HG03039 (cell line): ENCODE results near the gene RPUSD1.

Source experiments
- ATAC-seq: cut with Tn5 transposase; IDR thresholded peaks from one replicate; pipeline ENCODE4 v1.9.1; 2021; ENCODE audit warnings: mild to moderate bottlenecking, moderate library complexity; ENCODE audit not compliant: unreplicated experiment

Gene RPUSD1

GRCh38 chr16:799948-800833, 12.0 kb upstream of the RPUSD1 start, which contains the start of gene GNG13:
Gene GNG13, minus strand, starts transcription at chr16:800734. Its CDS starts 1,657 bp downstream, at chr16:799077.
- ATAC-seq, result no peak

GRCh38 chr16:799111-799947, 11.1 kb upstream of the RPUSD1 start:
- no peak for ATAC-seq

GRCh38 chr16:798666-799065, 10.5 kb upstream of the RPUSD1 start:
- ATAC-seq, result no peak

GRCh38 chr16:797686-798085, 9.5 kb upstream of the RPUSD1 start:
- no peak for ATAC-seq

GRCh38 chr16:797120-797420, 8.9 kb upstream of the RPUSD1 start:
- no peak for ATAC-seq

GRCh38 chr16:796296-797119, 8.3 kb upstream of the RPUSD1 start:
- ATAC-seq, result no peak

GRCh38 chr16:795580-796229, 7.5 kb upstream of the RPUSD1 start:
- ATAC-seq, result no peak

- no peak for ATAC-seq
These were observed 6.8 kb upstream of the RPUSD1 start for GRCh38 chr16:794853-795466.

GRCh38 chr16:794091-794822, 6.1 kb upstream of the RPUSD1 start:
- ATAC-seq, result no peak

GRCh38 chr16:793414-793813, 5.2 kb upstream of the RPUSD1 start:
- no peak for ATAC-seq

- no peak for ATAC-seq
These were observed 4.2 kb upstream of the RPUSD1 start for GRCh38 chr16:792221-792995.

GRCh38 chr16:791131-791530, 3.0 kb upstream of the RPUSD1 start:
- ATAC-seq, result no peak

- no peak for ATAC-seq
These were observed 1.9 kb upstream of the RPUSD1 start for GRCh38 chr16:790086-790485.

- no peak for ATAC-seq
These were observed 1.1 kb upstream of the RPUSD1 start for GRCh38 chr16:789191-789850.

- peak; percentile 63 for ATAC-seq
These were observed 382 bp upstream of the RPUSD1 start, which contains the start of gene CHTF18 for GRCh38 chr16:788399-789126. Gene CHTF18, plus strand, starts transcription at chr16:788620. Its CDS starts 65 bp downstream, at chr16:788685.

- ATAC-seq, result no peak
These were observed 737 bp downstream of the RPUSD1 start for GRCh38 chr16:787321-787966.
